HepG2 (cell line): ENCODE data around the gene KCTD5. TPM values are rescaled to one million over a fixed set of nuclear protein-coding genes. Genes with fewer than 3 reads are reported as not detected.
A peak's percentile ranks its signal among the peaks of the same experiment; 100 is the strongest.

Experiments
- AGO1 ChIP-seq: fragments of 200-400 bp; formaldehyde crosslinking; IDR thresholded peaks from 2 replicates; pipeline ENCODE4 v1.6.1; 2017; ENCODE audit warnings: mild to moderate bottlenecking, low read depth, low read length, moderate library complexity; ENCODE audit not compliant: poor library complexity, severe bottlenecking
- AGO2 ChIP-seq: fragments of 200-400 bp; formaldehyde crosslinking; optimal IDR thresholded peaks from 2 replicates; pipeline ENCODE3; 2017; ENCODE audit warnings: mild to moderate bottlenecking, low read depth, low read length, moderate library complexity
- AKAP8 ChIP-seq: sonication (generic); formaldehyde crosslinking; IDR thresholded peaks from 2 replicates; pipeline ENCODE4 v1.5.1; 2020; ENCODE audit warnings: mild to moderate bottlenecking, missing genetic modification reagents
- ATRX ChIP-seq: sonication (generic); formaldehyde crosslinking; IDR thresholded peaks from 2 replicates; pipeline ENCODE4 v1.4.0; 2020; ENCODE audit warnings: missing genetic modification reagents, borderline replicate concordance
- CBFB ChIP-seq: sonication (generic); formaldehyde crosslinking; IDR thresholded peaks from 2 replicates; pipeline ENCODE4 v1.4.0; 2020; ENCODE audit warnings: missing genetic modification reagents
- DMAP1 ChIP-seq: IDR thresholded peaks from 2 replicates; pipeline ENCODE4 v1.6.1; 2016
- KDM2A ChIP-seq: sonication (generic); formaldehyde crosslinking; IDR thresholded peaks from 2 replicates; pipeline ENCODE4 v1.4.0; 2020; ENCODE audit warnings: low read depth, missing genetic modification reagents, borderline replicate concordance
- MEIS1 ChIP-seq: sonication (generic); formaldehyde crosslinking; IDR thresholded peaks from 2 replicates; pipeline ENCODE4 v1.9.0; 2021; ENCODE audit warnings: mild to moderate bottlenecking, missing genetic modification reagents, moderate library complexity, borderline replicate concordance
- NR2F6 ChIP-seq, 2 experiments: IDR thresholded peaks; 2 replicates each; pipeline ENCODE4 v1.6.1; 2016; ENCODE audit warnings: antibody characterized with exemption in 1 of 2, mild to moderate bottlenecking in 1 of 2
- POLR2G ChIP-seq: fragments of 200-400 bp; formaldehyde crosslinking; IDR thresholded peaks from 2 replicates; pipeline ENCODE4 v1.6.1; 2018; ENCODE audit warnings: mild to moderate bottlenecking, low read depth, low read length, moderate library complexity
- RELA ChIP-seq: sonication (generic); formaldehyde crosslinking; IDR thresholded peaks from 2 replicates; pipeline ENCODE4 v1.4.0; 2020; ENCODE audit warnings: missing genetic modification reagents
- STAT5B ChIP-seq: sonication (generic); formaldehyde crosslinking; IDR thresholded peaks from 2 replicates; pipeline ENCODE4 v1.4.0; 2020; ENCODE audit warnings: missing genetic modification reagents
- ZFP90 ChIP-seq: sonication (generic); formaldehyde crosslinking; IDR thresholded peaks from 2 replicates; pipeline ENCODE4 v1.8.0; 2022; ENCODE audit warnings: missing genetic modification reagents, mild to moderate bottlenecking, inconsistent platforms, borderline replicate concordance
- ZNF333 ChIP-seq: sonication (generic); formaldehyde crosslinking; IDR thresholded peaks from 2 replicates; pipeline ENCODE4 v1.4.0; 2020; ENCODE audit warnings: mild to moderate bottlenecking, missing genetic modification reagents, borderline replicate concordance
- ZNF335 ChIP-seq: sonication (generic); formaldehyde crosslinking; IDR thresholded peaks from 2 replicates; pipeline ENCODE4 v1.4.0; 2020; ENCODE audit warnings: missing genetic modification reagents
- ZNF431 ChIP-seq: sonication (generic); formaldehyde crosslinking; IDR thresholded peaks from 2 replicates; pipeline ENCODE4 v1.9.0; 2022; ENCODE audit warnings: missing genetic modification reagents, low read depth, mild to moderate bottlenecking, borderline replicate concordance
- polyA plus RNA-seq, 8 experiments: library from polyadenylated mRNA; depleted of rRNA in 3 of 8; stranded (reverse) in 7 of 8; unstranded in 1 of 8; fragments of >200 nt; fragmentation: Illumina TruSeq in 4 of 8; extraction: Trizol in 4 of 8; gene quantifications; 2 replicates each; pipeline versions ENCODE4 v1.2.1 to v1.2.3, GENCODE V29; 2011 to 2016; ENCODE audit warnings: low read depth in 4 of 8, missing spikeins in 1 of 8, mixed read lengths in 1 of 8; ENCODE audit not compliant: insufficient read depth in 1 of 8
- total RNA-seq, 5 experiments: library from RNA; depleted of rRNA; stranded (reverse); fragments of >200 nt; fragmentation: Illumina TruSeq; extraction: Trizol; gene quantifications; 2 replicates each; pipeline ENCODE4 v1.2.3, GENCODE V29; 2016; ENCODE audit warnings: low read depth in 1 of 5
- TF ChIP-seq, protein P1 (sequence below): sonication (generic); formaldehyde crosslinking; IDR thresholded peaks from 2 replicates; pipeline ENCODE4 v1.4.0; 2020; ENCODE audit warnings: missing genetic modification reagents
- TF ChIP-seq, protein P2 (sequence below): IDR thresholded peaks from 2 replicates; pipeline ENCODE4 v1.6.1; 2018; ENCODE audit warnings: missing genetic modification reagents, mild to moderate bottlenecking, missing compliant biosample characterization
- TF ChIP-seq, protein P3 (sequence below): sonication (generic); formaldehyde crosslinking; conservative IDR thresholded peaks from 2 replicates; pipeline ENCODE4 v1.8.0; 2022; ENCODE audit warnings: mild to moderate bottlenecking, moderate library complexity, missing genetic modification reagents
- TF ChIP-seq, protein P4 (sequence below): sonication (generic); formaldehyde crosslinking; IDR thresholded peaks from 2 replicates; pipeline ENCODE4 v1.4.0; 2020; ENCODE audit warnings: missing genetic modification reagents
- TF ChIP-seq, protein P5 (sequence below): IDR thresholded peaks from 2 replicates; pipeline ENCODE4 v1.6.1; 2016; ENCODE audit warnings: mild to moderate bottlenecking

KCTD5 gene
- total and polyA plus RNA-seq, 2 of the 13 experiments (the other 11 are each of a cell fraction or from before 2014, with no cell fraction given) = 25.4 to 29.8 TPM

DNA sequence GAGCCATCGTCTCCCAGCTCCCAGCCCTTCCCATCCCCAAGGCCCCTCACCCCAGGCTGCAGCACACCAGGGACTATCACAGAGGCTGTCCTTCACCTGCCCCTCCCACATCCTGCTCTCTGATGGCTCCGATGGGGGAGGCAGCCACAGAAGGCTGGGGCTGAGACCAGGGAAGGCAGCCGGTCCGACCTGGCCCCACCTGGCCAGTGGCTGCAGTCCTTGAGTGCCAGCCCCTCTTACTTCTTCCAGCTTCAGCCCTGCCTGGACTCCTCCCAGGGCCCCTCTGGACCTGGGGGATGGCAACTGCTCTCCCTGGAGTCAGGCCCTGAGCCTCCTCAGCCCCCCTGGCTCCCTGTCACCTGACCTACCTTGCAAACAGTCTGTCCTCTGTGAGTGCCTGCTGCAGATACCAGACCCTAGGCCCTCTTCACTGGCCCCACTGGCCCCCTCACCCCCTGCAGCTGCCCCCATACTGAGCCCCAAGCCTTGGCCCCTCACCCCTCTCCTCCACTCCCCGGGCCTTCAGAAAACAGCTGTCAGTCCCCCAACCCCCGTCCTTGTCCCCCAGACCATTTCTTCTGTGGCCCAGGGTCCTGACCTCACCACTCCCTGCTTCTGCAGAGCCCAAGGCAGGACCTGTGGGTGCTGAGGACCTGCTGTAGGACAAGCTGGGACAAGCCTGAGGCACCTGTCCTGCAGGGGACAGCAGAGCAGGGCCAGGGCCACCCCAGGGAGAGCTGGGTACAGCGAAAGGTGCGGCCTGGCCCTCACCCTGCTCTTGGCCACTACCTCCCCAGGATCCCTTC lies 57.5 kb downstream of the KCTD5 start (continued):
- TF ChIP-seq NR2F6 (IDR thresholded peaks at IDR 0.05) = no peak
- peak; percentile 36; the same call in 1 of the 2 replicates for TF ChIP-seq NR2F6 (CRISPR knock-in tag; IDR thresholded peaks at IDR 0.05)
- TF ChIP-seq ZFP90 (CRISPR knock-in tag) = no peak
- TF ChIP-seq ATRX = no peak
- peak; percentile 94 for TF ChIP-seq ZNF335 (CRISPR knock-in tag)
- 0 out of 2 replicates have a peak, but pooled peaks have one; percentile 31 for TF ChIP-seq DMAP1 (CRISPR knock-in tag)
- TF ChIP-seq RELA (CRISPR knock-in tag) = 0 out of 2 replicates have a peak, but pooled peaks have one; percentile 9
- peak; percentile 35; the same call in 1 of the 2 replicates for TF ChIP-seq KDM2A (CRISPR knock-in tag)
- TF ChIP-seq, protein P1, sequence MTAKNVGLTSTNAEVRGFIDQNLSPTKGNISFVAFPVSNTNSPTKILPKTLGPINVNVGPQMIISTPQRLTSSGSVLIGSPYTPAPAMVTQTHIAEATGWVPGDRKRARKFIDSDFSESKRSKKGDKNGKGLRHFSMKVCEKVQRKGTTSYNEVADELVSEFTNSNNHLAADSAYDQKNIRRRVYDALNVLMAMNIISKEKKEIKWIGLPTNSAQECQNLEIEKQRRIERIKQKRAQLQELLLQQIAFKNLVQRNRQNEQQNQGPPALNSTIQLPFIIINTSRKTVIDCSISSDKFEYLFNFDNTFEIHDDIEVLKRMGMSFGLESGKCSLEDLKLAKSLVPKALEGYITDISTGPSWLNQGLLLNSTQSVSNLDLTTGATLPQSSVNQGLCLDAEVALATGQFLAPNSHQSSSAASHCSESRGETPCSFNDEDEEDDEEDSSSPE = no peak
- no peak for TF ChIP-seq ZNF431 (CRISPR knock-in tag)
- peak; percentile 58; the same call in 1 of the 2 replicates for TF ChIP-seq POLR2G
- TF ChIP-seq, protein P2, sequence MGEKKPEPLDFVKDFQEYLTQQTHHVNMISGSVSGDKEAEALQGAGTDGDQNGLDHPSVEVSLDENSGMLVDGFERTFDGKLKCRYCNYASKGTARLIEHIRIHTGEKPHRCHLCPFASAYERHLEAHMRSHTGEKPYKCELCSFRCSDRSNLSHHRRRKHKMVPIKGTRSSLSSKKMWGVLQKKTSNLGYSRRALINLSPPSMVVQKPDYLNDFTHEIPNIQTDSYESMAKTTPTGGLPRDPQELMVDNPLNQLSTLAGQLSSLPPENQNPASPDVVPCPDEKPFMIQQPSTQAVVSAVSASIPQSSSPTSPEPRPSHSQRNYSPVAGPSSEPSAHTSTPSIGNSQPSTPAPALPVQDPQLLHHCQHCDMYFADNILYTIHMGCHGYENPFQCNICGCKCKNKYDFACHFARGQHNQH (CRISPR knock-in tag) = 0 out of 2 replicates have a peak, but pooled peaks have one; percentile 30
- TF ChIP-seq CBFB (CRISPR knock-in tag) = peak; percentile 47; the same call in 1 of the 2 replicates
- peak; percentile 42 for TF ChIP-seq AGO1
- TF ChIP-seq, protein P3, sequence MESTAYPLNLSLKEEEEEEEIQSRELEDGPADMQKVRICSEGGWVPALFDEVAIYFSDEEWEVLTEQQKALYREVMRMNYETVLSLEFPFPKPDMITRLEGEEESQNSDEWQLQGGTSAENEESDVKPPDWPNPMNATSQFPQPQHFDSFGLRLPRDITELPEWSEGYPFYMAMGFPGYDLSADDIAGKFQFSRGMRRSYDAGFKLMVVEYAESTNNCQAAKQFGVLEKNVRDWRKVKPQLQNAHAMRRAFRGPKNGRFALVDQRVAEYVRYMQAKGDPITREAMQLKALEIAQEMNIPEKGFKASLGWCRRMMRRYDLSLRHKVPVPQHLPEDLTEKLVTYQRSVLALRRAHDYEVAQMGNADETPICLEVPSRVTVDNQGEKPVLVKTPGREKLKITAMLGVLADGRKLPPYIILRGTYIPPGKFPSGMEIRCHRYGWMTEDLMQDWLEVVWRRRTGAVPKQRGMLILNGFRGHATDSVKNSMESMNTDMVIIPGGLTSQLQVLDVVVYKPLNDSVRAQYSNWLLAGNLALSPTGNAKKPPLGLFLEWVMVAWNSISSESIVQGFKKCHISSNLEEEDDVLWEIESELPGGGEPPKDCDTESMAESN (CRISPR knock-in tag) = 0 out of 2 replicates have a peak, but pooled peaks have one; percentile 40
- TF ChIP-seq, protein P4, sequence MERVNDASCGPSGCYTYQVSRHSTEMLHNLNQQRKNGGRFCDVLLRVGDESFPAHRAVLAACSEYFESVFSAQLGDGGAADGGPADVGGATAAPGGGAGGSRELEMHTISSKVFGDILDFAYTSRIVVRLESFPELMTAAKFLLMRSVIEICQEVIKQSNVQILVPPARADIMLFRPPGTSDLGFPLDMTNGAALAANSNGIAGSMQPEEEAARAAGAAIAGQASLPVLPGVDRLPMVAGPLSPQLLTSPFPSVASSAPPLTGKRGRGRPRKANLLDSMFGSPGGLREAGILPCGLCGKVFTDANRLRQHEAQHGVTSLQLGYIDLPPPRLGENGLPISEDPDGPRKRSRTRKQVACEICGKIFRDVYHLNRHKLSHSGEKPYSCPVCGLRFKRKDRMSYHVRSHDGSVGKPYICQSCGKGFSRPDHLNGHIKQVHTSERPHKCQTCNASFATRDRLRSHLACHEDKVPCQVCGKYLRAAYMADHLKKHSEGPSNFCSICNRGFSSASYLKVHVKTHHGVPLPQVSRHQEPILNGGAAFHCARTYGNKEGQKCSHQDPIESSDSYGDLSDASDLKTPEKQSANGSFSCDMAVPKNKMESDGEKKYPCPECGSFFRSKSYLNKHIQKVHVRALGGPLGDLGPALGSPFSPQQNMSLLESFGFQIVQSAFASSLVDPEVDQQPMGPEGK (CRISPR knock-in tag) = peak; percentile 74
- TF ChIP-seq AGO2 = peak; percentile 27
- no peak for TF ChIP-seq STAT5B (CRISPR knock-in tag)
- 0 out of 2 replicates have a peak, but pooled peaks have one; percentile 29 for TF ChIP-seq ZNF333
- TF ChIP-seq, protein P5, sequence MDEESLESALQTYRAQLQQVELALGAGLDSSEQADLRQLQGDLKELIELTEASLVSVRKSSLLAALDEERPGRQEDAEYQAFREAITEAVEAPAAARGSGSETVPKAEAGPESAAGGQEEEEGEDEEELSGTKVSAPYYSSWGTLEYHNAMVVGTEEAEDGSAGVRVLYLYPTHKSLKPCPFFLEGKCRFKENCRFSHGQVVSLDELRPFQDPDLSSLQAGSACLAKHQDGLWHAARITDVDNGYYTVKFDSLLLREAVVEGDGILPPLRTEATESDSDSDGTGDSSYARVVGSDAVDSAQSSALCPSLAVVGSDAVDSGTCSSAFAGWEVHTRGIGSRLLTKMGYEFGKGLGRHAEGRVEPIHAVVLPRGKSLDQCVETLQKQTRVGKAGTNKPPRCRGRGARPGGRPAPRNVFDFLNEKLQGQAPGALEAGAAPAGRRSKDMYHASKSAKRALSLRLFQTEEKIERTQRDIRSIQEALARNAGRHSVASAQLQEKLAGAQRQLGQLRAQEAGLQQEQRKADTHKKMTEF = peak; percentile 43; the same call in 1 of the 2 replicates
- TF ChIP-seq MEIS1 = no peak
- TF ChIP-seq AKAP8 (CRISPR knock-in tag) = no peak; the same call in 1 of the 2 replicates
